K562 (cell line): ENCODE results near the gene MLXIPL. TPM values are rescaled to one million over a fixed set of nuclear protein-coding genes. Genes with fewer than 3 reads are reported as not detected.

Experiments used
- ATF1 ChIP-seq, 2 experiments: fragments of 450-650 bp in 1 of 2; IDR thresholded peaks; 2 replicates each; pipeline ENCODE4 v1.6.1; 2016; ENCODE audit warnings: missing compliant biosample characterization in 1 of 2, missing genetic modification characterization in 1 of 2
- ATF7 ChIP-seq: fragments of 450-650 bp; IDR thresholded peaks from 2 replicates; pipeline ENCODE4 v1.7.1; 2014; ENCODE audit warnings: mild to moderate bottlenecking, moderate library complexity
- BCOR ChIP-seq: fragments of 450-650 bp; IDR thresholded peaks from 2 replicates; pipeline ENCODE4 v1.6.1; 2016
- CXXC5 ChIP-seq: fragments of 250-450 bp; sonication (Bioruptor Pico); IDR thresholded peaks from 2 replicates; pipeline ENCODE4 v1.8.0; 2022; ENCODE audit warnings: inconsistent platforms, mild to moderate bottlenecking, moderate library complexity
- E4F1 ChIP-seq: fragments of 250-450 bp; sonication (Bioruptor Pico); IDR thresholded peaks from 2 replicates; pipeline ENCODE4 v1.5.0; 2021; ENCODE audit warnings: mild to moderate bottlenecking, borderline replicate concordance
- GATAD2A ChIP-seq: fragments of 450-650 bp; IDR thresholded peaks from 2 replicates; pipeline ENCODE4 v1.6.1; 2017
- PCBP1 ChIP-seq: fragments of 200-400 bp; formaldehyde crosslinking; IDR thresholded peaks from 2 replicates; pipeline ENCODE4 v1.6.1; 2018; ENCODE audit warnings: mild to moderate bottlenecking, low read depth, low read length; ENCODE audit not compliant: poor library complexity, severe bottlenecking
- PHF20 ChIP-seq: fragments of 450-650 bp; IDR thresholded peaks from 2 replicates; pipeline ENCODE4 v1.6.1; 2018; ENCODE audit not compliant: partially characterized antibody
- PML ChIP-seq: IDR thresholded peaks from 2 replicates; pipeline ENCODE4 v1.6.1; 2012; ENCODE audit warnings: low read length, inconsistent platforms
- TBL1XR1 ChIP-seq, 2 experiments: IDR thresholded peaks; 2 replicates each; pipeline ENCODE4 v1.6.1; 2012; ENCODE audit warnings: improper control_type of control experiment in 2 of 2, low read length in 2 of 2, mild to moderate bottlenecking in 1 of 2
- polyA plus RNA-seq, 8 experiments: library from polyadenylated mRNA; depleted of rRNA in 4 of 8; stranded (reverse) in 5 of 8; unstranded in 3 of 8; fragments of >200 nt; fragmentation: Nextera tagmentation in 2 of 8; fragmentation: Illumina TruSeq in 1 of 8; extraction: Ambion mirVana in 2 of 8; extraction: Trizol in 1 of 8; gene quantifications; 2 replicates each; pipeline versions ENCODE4 v1.2.1 to v1.2.3, GENCODE V29; 2011 to 2014; ENCODE audit warnings: inconsistent platforms in 1 of 8, missing spikeins in 1 of 8
- total RNA-seq, 7 experiments: library from RNA; depleted of rRNA in 6 of 7; stranded (reverse); fragments of >200 nt in 6 of 7; fragmentation: Illumina TruSeq in 2 of 7; extraction: Trizol in 2 of 7; gene quantifications; 2 replicates each; pipeline versions ENCODE4 v1.2.1 to v1.2.3, GENCODE V29; 2011 to 2021; ENCODE audit warnings: low replicate concordance in 1 of 7
- TF ChIP-seq, protein P1 (sequence below), 2 experiments: IDR thresholded peaks; 2 replicates each; pipeline ENCODE4 v1.6.1; 2012; ENCODE audit warnings: improper control_type of control experiment in 2 of 2, low read depth in 2 of 2, low read length in 2 of 2, borderline replicate concordance in 1 of 2

Gene MLXIPL
- total and polyA plus RNA-seq, 9 of the 15 experiments (the other 6 are each of a cell fraction or from before 2014, with no cell fraction given): 0.11 to 18.4 (median 1.4) TPM

DNA sequence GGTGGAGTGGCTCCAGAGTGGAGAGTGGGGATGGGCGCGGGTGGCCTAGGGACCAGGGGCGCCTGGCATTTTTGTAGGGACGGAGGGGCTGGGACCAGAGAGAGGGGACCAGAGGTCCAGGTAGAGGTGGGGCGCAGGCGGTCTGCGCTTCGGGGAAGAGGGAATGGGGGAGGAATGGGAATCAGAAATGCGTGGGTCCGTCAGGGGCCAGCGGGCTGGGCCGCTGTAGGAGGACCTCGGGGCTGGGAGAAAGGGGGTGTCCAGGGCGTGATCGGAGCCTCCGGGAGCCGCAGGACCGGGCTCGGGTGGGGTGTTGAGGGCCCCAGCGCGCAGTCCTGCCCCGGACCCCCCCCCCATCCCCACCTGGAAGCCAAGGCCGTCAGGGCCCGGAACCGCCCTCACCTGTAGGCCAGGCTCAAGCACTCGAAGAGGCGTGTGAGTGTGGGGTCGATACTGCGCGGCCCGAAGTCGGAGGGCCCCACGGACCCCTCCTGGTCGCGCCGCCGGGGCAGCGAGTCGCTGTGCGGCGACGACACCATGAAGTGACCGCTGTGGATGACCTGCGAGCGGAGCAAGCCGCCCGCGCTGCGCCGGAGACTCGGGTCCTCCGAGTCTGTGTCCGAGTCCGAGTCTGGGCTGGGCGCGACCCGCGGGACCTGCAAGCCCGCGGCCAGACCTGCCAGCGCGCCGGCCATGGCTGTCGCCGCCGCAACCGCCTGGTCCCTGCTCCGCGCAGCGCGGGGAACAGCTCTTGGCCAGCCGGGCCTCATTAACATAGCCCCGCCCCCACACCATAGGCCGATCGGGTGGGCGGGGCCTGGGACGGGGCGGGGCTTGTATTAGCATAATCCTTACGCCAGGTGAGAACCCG is at the start of gene MLXIPL (continued):
- TF ChIP-seq, protein P1, sequence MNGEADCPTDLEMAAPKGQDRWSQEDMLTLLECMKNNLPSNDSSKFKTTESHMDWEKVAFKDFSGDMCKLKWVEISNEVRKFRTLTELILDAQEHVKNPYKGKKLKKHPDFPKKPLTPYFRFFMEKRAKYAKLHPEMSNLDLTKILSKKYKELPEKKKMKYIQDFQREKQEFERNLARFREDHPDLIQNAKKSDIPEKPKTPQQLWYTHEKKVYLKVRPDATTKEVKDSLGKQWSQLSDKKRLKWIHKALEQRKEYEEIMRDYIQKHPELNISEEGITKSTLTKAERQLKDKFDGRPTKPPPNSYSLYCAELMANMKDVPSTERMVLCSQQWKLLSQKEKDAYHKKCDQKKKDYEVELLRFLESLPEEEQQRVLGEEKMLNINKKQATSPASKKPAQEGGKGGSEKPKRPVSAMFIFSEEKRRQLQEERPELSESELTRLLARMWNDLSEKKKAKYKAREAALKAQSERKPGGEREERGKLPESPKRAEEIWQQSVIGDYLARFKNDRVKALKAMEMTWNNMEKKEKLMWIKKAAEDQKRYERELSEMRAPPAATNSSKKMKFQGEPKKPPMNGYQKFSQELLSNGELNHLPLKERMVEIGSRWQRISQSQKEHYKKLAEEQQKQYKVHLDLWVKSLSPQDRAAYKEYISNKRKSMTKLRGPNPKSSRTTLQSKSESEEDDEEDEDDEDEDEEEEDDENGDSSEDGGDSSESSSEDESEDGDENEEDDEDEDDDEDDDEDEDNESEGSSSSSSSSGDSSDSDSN (IDR thresholded peaks at IDR 0.05; ENCODE audit: borderline replicate concordance in 1 of 2, low read depth in 2 of 2, low read length in 2 of 2): peak in 1 of 2 experiments; percentile 48; a peak in 2 of 4 replicates
- no peak for TF ChIP-seq BCOR
- peak; percentile 60 for TF ChIP-seq PCBP1
- TF ChIP-seq PML: peak; percentile 60; the same call in 1 of the 2 replicates
- TF ChIP-seq TBL1XR1 (IDR thresholded peaks at IDR 0.05; ENCODE audit: low read length in 2 of 2): peak in 1 of 2 experiments; percentile 40; a peak in 1 of 4 replicates
- peak; percentile 33; the same call in 1 of the 2 replicates for TF ChIP-seq GATAD2A
- peak; percentile 35; the same call in 1 of the 2 replicates for TF ChIP-seq ATF7
- peak; percentile 74 for TF ChIP-seq PHF20
- TF ChIP-seq ATF1 (CRISPR knock-in tag; IDR thresholded peaks at IDR 0.05): no peak
- 0 out of 2 replicates have a peak, but pooled peaks have one; percentile 10 for TF ChIP-seq ATF1 (tag; IDR thresholded peaks at IDR 0.05)
- TF ChIP-seq CXXC5 (CRISPR knock-in tag): peak; percentile 71
- no peak for TF ChIP-seq E4F1 (CRISPR knock-in tag)
